SK-N-MC (cell line): ENCODE data around the gene TXNDC11.

Experiments used
- EZH2 ChIP-seq: fragments of 200-600 bp; sonication (generic); IDR thresholded peaks from one replicate; pipeline ENCODE4 v1.6.1; 2017; ENCODE audit warnings: antibody characterized with exemption
- FOXP2 ChIP-seq: optimal IDR thresholded peaks from 2 replicates; pipeline ENCODE3; 2011; ENCODE audit warnings: mild to moderate bottlenecking, moderate library complexity; ENCODE audit not compliant: insufficient read depth; ENCODE audit errors: extremely low read length, control extremely low read depth
- POLR2AphosphoS5 ChIP-seq: IDR thresholded peaks from 2 replicates; pipeline ENCODE4 v1.6.1; 2012; ENCODE audit warnings: mild to moderate bottlenecking, low read depth, low read length, borderline replicate concordance

GRCh38 chr16:11698271-11698689 lies 44.4 kb downstream of the TXNDC11 start:
- TF ChIP-seq FOXP2 (no peak), EZH2 (no peak), POLR2AphosphoS5 (no peak)
